AG10803 (cell line): ENCODE measurements around the gene EDDM13.
A peak's percentile ranks its signal among the peaks of the same experiment; 100 is the strongest.
"Not testable (repeated sequence)": the region's sequence is repeated elsewhere in the genome, so short reads cannot be mapped to it uniquely, and the experiment has no call there.

Experiments
- DNase-seq: peaks from one replicate; pipeline ENCODE4 v3.0.0; 2010; ENCODE audit warnings: low read depth
- H3K4me3 ChIP-seq: 2 replicates; pipeline ENCODE4 v1.5.1; 2011; ENCODE audit warnings: mild to moderate bottlenecking, low read length, control low read depth
- TF ChIP-seq, protein P1 (sequence below): conservative IDR thresholded peaks from 2 replicates; pipeline ENCODE4 v1.5.1; 2011; ENCODE audit warnings: mild to moderate bottlenecking, low read length, control low read depth, inconsistent platforms

Gene EDDM13

DNA sequence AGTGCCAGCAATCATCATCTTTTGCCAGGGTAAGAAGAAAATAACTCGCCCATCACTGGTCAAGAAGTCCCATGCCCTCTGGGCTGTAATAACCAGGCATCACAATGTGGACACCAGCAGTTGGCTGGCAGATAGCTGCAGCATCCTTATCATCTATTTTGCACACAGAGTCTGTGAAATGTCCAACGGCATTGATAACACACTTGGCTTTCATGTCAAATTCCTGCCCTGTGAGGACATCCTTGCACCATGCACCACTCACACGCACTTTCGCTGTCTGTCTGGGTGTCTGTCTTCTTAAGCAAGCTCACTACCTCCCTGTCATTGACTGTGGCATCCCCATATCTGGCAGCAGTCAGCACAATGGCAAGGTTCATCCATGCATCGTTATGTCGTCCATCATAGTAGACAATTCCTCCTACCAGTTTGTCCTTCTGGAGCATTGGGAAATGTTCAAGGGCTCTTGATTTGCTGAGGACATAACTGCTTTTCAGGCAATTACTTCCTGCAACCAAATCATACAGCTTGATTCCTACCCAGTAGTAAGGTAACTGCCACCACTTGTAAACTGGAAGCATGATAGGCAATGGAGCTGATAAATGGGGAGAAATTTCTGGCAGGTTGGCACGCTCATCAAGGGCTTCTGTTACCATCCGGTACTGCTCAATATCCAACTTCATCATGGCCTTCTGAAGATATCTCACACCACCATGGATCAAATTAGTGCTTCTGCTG, 48.9 kb downstream of the EDDM13 start:
- TF ChIP-seq, protein P1, sequence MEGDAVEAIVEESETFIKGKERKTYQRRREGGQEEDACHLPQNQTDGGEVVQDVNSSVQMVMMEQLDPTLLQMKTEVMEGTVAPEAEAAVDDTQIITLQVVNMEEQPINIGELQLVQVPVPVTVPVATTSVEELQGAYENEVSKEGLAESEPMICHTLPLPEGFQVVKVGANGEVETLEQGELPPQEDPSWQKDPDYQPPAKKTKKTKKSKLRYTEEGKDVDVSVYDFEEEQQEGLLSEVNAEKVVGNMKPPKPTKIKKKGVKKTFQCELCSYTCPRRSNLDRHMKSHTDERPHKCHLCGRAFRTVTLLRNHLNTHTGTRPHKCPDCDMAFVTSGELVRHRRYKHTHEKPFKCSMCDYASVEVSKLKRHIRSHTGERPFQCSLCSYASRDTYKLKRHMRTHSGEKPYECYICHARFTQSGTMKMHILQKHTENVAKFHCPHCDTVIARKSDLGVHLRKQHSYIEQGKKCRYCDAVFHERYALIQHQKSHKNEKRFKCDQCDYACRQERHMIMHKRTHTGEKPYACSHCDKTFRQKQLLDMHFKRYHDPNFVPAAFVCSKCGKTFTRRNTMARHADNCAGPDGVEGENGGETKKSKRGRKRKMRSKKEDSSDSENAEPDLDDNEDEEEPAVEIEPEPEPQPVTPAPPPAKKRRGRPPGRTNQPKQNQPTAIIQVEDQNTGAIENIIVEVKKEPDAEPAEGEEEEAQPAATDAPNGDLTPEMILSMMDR, result no peak
- H3K4me3 ChIP-seq, result no peak overlapping the region
- no peak for DNase-seq

DNA sequence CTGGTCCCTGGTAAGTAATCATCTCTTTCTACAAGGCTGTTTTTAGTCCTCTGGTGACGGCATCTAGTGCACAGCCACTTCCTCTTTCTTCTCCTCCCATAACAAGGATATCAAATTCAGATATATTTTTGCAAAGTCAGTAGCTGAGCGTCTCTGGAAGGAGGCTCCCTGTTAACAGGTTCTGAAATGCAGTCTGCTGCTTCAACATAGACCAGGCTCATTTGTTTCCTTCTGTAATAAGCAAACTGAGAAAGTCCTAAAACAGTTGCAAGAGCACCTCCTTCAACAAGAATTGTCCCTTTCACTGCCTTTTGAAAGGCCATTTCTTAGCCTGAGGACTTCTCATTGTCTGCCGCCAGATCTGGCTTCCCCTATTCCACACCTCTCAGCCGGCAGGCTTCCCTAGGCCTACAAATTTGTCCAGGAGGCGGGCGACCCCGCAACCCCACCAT, 49.5 kb downstream of the EDDM13 start:
- TF ChIP-seq, protein P1, result no peak
- DNase-seq, result no peak
- H3K4me3 ChIP-seq, result no peak overlapping the region

DNA sequence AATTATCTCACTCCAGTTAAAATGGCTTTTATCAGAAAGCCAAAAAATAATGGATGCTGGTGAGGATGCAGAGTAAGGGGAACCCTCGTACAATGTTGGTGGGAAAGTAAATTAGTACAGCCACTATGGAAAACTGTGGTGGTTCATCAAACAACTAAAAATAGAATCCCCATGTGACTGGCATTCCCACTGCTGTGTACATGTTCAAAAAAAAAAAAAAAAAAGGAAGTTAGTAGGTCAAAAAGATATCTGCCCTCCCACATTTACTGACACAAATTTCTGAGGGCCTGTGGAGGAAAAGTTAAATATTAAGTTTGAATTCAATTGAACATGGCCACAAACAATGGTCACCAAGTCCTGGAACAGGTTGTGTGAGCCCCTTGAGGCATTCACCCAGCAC, 51.9 kb downstream of the EDDM13 start:
- TF ChIP-seq, protein P1, result no peak
- no peak overlapping the region for H3K4me3 ChIP-seq
- DNase-seq, result no peak

DNA sequence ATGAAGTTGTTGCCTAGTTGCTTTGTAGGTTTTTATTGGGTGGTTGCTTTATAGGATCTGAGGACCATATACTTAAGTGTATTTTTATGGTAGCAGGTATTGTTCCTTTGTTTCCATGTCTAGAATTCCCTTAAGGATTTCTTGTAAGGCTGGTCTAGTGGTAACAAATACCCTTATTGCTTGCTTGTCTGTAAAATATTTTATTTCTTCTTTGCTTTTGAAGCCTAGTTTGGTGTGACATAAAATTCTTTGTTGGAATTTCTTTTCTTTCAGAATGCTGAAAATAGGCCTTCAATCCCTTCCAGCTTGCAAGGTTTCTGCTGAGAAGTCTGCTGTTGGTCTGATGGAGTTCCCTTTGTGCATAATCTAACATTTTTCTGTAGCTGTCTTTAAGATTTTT, 60.1 kb downstream of the EDDM13 start:
- H3K4me3 ChIP-seq, result no peak overlapping the region
- no peak for DNase-seq
- TF ChIP-seq, protein P1, result no peak

DNA sequence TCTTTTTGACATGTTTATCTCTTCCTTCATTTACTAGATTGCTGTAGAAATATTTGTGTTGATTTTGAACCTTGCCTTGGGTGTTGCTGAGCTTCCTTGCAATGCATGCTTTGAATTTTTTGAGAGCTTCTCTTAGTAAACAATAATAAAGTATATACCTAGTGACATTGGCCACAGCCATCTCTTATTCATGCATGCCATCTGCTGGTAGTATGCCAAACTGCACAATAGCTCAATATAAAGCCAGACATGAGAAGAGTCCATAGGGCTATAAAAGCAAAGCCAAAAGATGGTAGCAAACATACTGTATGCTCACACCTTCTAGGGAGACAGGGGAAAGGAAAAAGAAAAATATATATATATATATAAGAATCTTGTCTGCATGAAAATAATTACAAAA, 61.0 kb downstream of the EDDM13 start:
- TF ChIP-seq, protein P1, result peak; percentile 79
- DNase-seq, result peak; percentile 65
- no peak overlapping the region for H3K4me3 ChIP-seq

DNA sequence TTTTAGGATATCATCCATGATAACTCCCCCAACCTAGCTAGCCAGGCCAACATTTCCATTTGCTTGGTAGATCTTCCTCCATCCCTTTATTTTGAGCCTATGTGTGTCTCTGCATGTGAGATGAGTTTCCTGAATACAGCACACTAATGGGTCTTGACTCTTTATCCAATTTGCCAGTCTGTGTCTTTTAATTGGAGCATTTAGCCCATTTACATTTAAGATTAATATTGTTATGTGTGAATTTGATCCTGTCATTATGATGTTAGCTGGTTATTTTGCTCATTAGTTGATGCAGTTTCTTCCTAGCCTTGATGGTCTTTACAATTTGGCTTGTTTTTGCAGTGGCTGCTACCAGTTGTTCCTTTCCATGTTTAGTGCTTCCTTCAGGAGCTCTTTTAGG, 62.8 kb downstream of the EDDM13 start:
- not testable (repeated sequence) for DNase-seq, H3K4me3 ChIP-seq

DNA sequence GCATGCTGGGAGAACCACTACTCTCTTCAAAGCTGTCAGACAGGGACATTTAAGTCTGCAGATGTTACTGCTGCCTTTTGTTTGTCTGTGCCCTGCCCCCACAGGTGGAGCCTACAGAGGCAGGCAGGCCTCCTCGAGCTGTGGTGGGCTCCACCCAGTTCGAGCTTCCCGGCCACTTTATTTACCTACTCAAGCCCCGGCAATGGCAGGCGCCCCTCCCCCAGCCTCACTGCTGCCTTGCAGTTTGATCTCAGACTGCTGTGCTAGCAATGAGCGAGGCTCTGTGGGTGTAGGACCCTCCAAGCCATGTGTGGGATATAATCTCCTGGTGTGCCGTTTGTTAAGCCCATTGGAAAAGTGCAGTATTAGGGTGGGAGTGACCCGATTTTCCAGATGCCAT, 64.5 kb downstream of the EDDM13 start:
- H3K4me3 ChIP-seq, DNase-seq: not testable (repeated sequence)

DNA sequence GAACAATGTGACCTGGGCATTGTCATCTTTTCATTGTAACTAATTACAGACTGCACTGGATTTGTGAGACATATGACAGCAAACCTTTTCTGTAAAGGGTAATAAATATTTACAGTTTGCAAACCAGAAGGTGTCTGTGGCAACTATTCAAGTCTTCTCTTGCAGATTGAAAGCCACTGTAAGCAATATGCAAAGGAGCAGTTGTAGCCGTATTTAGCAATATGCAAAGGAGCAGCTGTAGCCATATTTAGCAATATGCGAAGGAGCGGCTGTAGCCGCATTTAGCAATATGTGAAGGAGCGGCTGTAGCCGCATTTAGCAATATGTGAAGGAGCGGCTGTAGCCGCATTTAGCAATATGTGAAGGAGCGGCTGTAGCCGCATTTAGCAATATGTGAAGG, 66.5 kb downstream of the EDDM13 start:
- DNase-seq, H3K4me3 ChIP-seq: not testable (repeated sequence)

DNA sequence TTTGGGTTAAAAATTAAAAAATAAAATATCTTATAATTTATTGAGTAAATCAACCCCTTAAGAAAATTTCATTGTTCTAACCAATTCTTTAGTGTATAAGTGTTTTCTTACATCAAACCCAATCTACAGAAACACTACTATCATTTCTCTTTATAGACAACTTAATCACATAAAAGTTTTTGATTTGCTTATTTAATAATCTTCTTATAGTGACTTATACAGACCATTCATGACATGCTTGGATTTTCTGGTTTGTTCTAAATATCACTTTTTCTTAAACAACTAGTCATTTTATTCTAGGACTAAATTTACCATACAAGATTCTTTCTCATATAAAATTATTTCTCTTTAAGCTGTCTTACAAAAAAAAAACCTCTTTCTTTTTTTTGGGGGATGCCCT, 69.4 kb downstream of the EDDM13 start:
- H3K4me3 ChIP-seq, result no peak overlapping the region
- TF ChIP-seq, protein P1, result no peak
- no peak for DNase-seq
